ENCODE data around the gene NRXN3.
"Not testable (repeated sequence)": the region's sequence is repeated elsewhere in the genome, so short reads cannot be mapped to it uniquely, and the experiment has no call there.

Gene NRXN3

DNA sequence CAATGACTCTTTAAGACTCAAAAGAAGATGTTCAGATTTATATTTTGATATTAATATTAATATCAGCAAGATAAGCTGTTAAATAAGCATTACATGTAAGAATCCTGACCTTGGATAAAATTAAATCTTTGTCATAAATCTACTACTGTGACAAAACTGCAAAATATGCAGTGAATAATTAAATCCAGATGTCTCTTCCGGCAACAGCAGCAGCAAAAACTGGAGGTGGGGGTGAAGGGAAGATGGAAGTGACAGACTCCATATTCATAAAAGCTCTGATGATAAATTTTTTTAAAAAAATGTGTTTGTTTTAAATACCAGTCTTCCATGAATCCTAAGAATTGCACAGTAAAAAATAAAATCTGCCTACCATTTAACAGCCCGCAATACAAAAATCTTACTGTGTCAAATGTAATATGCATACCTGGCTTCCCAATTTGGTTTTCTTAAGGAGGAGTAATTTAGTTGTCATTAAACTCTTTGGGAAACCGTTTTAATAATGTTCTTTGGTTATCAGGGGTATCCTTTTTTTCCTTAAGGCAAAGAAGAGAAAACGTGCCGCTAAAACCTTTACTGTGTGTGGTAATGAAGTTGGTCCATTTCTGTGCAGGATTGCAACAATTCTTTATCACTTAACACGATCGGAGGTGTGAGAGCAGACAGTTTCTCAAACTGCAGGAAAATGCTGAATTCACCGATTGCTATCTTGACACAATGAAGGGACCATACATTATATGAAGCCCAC is 1562.9 kb downstream of the NRXN3 start:
- DNase-seq (ENCODE audit: low read depth), result no peak

- DNase-seq (ENCODE audit: low read depth), result no peak
These were observed 1564.0 kb downstream of the NRXN3 start for GRCh38 chr14:79734151-79734550.

- no peak for DNase-seq (ENCODE audit: low read depth)
These were observed 1564.5 kb downstream of the NRXN3 start for GRCh38 chr14:79734656-79735055.

DNA sequence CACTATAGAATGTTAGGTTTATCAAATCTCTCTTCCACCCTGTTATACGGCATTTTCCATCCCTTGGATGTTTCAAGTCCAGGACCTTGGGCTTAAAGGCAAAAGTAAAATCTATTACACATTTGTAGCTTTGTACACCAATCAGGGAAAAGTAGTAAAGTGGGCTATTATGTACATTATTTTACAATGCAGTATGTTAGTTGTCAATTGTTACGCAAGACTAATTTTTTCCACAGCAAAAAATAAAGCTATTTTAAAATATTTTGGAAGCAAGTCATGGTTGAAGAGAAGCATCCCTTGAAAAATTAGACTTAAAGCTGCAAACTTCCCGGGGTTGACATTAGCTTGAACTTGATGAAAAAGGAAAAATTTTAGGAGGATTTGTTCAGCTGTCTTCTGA is 1564.9 kb downstream of the NRXN3 start:
- no peak for DNase-seq (ENCODE audit: low read depth)

DNA sequence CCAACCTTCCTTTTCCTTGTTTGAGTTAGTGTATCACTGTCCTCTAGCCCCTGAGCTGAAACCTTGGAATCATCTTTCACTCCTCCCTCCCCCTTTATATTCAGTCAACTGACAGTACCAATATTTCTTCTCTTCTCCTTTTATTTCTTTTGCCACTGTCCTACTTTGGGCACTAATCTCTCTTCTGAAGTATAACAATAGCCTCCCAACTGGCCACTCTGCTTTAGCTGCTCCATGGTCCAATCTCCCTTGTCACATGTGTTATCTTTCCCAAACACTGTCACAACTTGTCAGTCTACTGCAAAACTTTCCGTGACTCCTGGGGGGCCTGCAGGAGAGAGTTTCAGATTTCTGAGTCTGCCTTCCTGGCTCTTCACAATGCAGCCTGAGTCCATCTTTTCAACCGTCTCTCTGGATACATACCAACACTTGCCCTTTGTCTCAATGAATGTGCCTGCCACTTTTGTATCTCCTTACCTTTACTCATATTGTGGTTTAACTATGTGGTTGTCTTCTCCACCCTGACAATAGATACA is 1570.0 kb downstream of the NRXN3 start:
- no peak for DNase-seq (ENCODE audit: low read depth)

DNA sequence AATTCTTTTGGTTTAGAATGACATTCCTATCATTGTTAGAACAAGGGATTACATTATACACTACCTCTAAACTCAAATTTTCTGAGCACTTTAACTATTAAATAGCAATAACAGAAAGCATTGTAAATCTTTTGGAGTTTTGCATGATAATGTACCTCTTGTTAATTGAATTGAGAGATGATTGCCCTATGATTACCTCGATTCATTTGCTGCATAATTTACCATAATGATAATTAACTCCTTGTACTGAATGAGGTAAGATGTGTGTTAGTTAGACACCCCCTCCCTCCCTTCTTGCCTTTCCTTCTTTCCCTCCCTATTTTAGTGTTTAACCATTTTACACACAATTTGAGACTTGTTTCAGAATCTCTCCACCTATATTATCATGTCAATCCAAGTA is 1572.0 kb downstream of the NRXN3 start:
- DNase-seq (ENCODE audit: low read depth), result no peak

DNA sequence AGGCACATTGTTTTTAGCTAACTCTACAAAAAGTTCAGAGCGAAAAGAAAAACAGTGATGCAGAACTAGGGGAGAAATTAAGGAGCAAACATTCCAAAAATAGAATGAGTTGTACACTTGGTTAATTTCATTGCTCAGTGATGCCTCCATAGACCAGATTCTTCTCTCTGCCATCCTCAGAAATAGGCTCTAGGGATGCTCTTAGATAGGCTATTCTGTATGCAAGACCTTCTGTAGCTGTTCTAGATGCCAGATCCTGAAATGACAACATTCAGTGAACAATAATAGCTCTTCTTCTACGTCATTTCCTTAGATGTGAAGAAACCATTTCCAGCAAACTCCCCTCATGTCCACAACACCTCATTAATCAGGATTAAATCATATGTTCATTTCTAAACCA is 1574.9 kb downstream of the NRXN3 start:
- DNase-seq (ENCODE audit: low read depth), result no peak

- no peak for DNase-seq (ENCODE audit: low read depth)
These were observed 1578.9 kb downstream of the NRXN3 start for GRCh38 chr14:79749065-79749464.

DNA sequence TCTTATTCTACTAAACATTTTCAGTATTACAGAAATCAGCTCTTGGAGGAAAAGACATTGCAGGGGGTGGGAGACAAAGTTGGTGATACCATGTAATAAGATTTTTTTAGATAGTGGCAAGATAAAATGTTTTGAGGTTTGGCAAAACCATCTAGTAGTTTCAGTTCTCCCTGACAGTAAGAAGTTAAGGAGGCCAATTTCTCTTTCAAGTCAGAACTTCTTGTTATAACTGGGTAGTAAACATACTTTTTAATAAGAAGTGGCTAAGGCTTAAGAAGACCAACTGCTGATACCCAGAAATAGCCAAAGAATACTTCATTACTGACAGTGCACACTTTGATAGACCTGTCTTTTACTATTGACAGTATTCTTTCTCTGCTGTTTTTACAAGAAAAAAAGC is 1588.8 kb downstream of the NRXN3 start:
- DNase-seq (ENCODE audit: low read depth), result no peak

DNA sequence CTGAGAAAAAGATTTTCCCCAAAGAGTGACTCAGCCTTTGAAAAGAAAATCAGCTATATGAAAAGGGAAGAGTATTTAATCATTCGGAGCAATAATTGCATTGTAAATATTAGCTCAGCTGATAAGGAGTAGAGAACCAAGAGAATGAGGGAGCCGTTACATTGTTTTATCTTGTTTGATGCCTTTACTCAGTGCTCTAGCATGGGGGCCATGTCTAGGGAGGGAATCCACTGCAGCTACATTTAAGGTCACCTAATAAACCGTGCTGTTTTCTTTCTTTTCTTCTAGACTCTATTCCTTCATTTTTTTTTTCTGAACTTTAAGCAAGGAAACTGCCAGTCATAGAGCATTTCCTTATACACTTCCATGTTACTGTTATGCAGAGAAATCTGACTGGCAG is 1594.2 kb downstream of the NRXN3 start:
- DNase-seq (ENCODE audit: low read depth), result no peak

- no peak for DNase-seq (ENCODE audit: low read depth)
These were observed 1596.3 kb downstream of the NRXN3 start for GRCh38 chr14:79766511-79766910.

DNA sequence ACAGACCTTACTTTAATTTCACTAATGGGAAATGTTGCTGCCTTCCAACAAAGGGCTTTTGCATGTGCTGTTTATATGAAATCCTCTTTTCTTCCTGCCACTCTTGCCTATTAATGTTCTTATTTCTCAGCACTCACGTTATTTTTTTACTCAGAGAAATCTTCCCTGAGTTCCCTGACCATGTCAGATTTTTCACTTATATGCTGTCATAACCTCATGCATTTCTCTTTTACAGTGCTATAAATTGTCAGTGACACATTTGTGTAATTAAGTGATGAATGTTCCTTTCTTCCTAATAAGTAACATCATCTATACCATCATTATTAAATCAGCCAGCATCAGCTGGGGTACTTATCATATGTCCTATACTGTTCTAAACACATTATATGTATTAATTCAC is 1597.1 kb downstream of the NRXN3 start:
- no peak for DNase-seq (ENCODE audit: low read depth)

GRCh38 chr14:79767721-79768120 is 1597.5 kb downstream of the NRXN3 start:
- DNase-seq (ENCODE audit: low read depth), result not testable (repeated sequence)

- DNase-seq (ENCODE audit: low read depth), result no peak
These were observed 1611.7 kb downstream of the NRXN3 start for GRCh38 chr14:79781882-79782281.

DNA sequence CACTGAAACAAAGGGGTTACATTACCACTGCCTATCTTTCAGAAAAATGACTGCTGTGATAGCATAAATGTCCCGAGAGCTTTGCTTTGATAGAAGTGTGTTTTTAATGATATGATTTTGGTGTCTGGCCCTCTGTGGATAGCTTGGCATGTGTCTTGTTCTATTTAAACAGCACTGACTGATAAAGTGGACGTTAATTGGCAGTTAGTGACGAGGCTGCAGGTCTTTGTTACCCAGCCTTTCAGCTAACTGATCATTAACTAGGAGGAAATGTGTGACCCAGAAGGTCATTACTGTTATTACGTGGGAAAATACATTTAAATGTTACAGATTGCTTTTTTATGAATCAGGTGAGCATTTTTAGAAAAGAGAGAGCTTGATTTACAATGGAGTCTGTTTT is 1612.9 kb downstream of the NRXN3 start:
- no peak for DNase-seq (ENCODE audit: low read depth)

GRCh38 chr14:79786522-79786921 is 1616.3 kb downstream of the NRXN3 start:
- DNase-seq (ENCODE audit: low read depth), result no peak

GRCh38 chr14:79788346-79788745 is 1618.2 kb downstream of the NRXN3 start:
- no peak for DNase-seq (ENCODE audit: low read depth)

DNA sequence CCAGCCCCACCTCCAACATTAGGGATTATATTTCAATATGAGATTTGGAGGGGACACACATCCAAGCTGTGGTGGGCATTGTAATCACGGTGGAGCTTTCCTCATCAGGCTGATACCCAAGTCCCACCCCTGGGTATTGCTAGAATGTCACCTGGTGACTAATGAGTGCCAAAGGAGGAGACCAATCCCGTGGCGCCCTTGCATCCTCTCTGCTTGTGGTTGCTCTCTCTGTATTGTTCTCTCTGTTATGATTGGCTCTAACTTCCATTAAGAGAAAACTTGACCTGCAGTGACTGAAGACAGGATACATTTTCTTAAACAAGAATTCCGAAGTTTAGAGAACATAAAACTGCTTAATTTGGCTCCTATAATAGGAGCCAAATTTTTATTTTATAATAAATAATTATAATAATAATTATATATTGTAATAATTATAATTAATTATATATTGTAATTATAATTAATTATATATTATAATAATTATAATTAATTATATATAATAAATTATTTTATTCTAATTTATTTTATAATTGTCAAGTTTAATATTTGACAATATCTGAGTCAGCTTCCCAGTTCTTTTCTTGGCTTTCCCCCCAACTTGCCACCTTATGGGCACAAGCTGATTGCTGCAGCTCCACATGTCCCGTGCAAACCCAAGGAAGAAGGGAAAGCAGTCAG is 1621.0 kb downstream of the NRXN3 start:
- no peak for DNase-seq (ENCODE audit: low read depth)

- no peak for DNase-seq (ENCODE audit: low read depth)
These were observed 1631.9 kb downstream of the NRXN3 start for GRCh38 chr14:79802093-79802492.

DNA sequence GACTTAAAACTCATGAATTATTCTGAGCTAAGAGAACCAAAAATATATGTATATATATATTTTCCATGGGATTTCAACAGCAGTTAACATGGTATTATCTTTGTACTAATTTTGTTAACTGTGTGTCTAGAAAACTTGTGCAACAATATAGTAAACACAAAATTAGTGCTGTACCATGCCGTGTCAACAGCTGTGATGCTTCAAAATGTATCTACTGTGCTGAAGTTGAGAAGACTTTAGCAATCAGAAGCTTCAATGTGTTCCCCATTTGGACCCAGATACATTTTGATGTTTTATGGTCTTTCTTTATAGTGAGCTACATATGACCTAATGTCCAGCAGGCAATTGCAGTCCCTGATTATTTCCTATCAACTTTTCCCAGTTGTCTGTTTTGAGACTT is 1635.5 kb downstream of the NRXN3 start:
- DNase-seq (ENCODE audit: low read depth), result no peak

- no peak for DNase-seq (ENCODE audit: low read depth)
These were observed 1639.9 kb downstream of the NRXN3 start for GRCh38 chr14:79809849-79810612.

- DNase-seq (ENCODE audit: low read depth), result no peak
These were observed 1650.8 kb downstream of the NRXN3 start for GRCh38 chr14:79820866-79821535.

Measured in stimulated activated CD8-positive, alpha-beta memory T cell treated with anti-CD3 and anti-CD28 coated beads, Interleukin-4, amount 100 ng/mL, for 24 hours (primary cell).